K562 (cell line): ENCODE measurements around the gene DAPK1. TPM values are rescaled to one million over a fixed set of nuclear protein-coding genes. Genes with fewer than 3 reads are reported as not detected.

Experiments
- AFF4 ChIP-seq: sonication (generic); formaldehyde crosslinking; IDR thresholded peaks from 2 replicates; pipeline ENCODE4 v1.8.0; 2023; ENCODE audit warnings: mild to moderate bottlenecking, missing genetic modification reagents
- BMI1 ChIP-seq: fragments of 150-350 bp; IDR thresholded peaks from 2 replicates; pipeline ENCODE4 v1.6.1; 2014; ENCODE audit warnings: low read length
- COPS2 ChIP-seq: fragments of 450-650 bp; conservative IDR thresholded peaks from 2 replicates; pipeline ENCODE4 v1.6.1; 2016; ENCODE audit warnings: mild to moderate bottlenecking, moderate library complexity
- EZH2 ChIP-seq: IDR thresholded peaks from 2 replicates; pipeline ENCODE4 v1.6.1; 2012; ENCODE audit warnings: low read depth, mild to moderate bottlenecking, inconsistent platforms, low read length, borderline replicate concordance
- FOXA1 ChIP-seq: fragments of 450-650 bp; IDR thresholded peaks from 2 replicates; pipeline ENCODE4 v1.6.1; 2016; ENCODE audit warnings: mild to moderate bottlenecking, borderline replicate concordance
- HNRNPK ChIP-seq: fragments of 200-400 bp; formaldehyde crosslinking; IDR thresholded peaks from one replicate; pipeline ENCODE4 v1.6.1; 2018; ENCODE audit warnings: mild to moderate bottlenecking, low read depth, low read length; ENCODE audit not compliant: poor library complexity, severe bottlenecking
- NBN ChIP-seq: fragments of 450-650 bp; IDR thresholded peaks from 2 replicates; pipeline ENCODE4 v1.6.1; 2016; ENCODE audit warnings: low read depth, mild to moderate bottlenecking
- REST ChIP-seq, 2 experiments: fragments of 450-650 bp; formaldehyde crosslinking in 1 of 2; IDR thresholded peaks; 2 replicates each; pipeline versions ENCODE4 v1.4.0 to v1.6.1; 2014 to 2020; ENCODE audit warnings: mild to moderate bottlenecking in 2 of 2, borderline replicate concordance in 1 of 2, low read depth in 1 of 2
- SMC3 ChIP-seq: conservative IDR thresholded peaks from 2 replicates; pipeline ENCODE4 v1.6.1; 2011; ENCODE audit warnings: low read depth, low read length, improper control_type of control experiment; ENCODE audit not compliant: insufficient read depth
- TAF7 ChIP-seq: fragments of 450-650 bp; IDR thresholded peaks from 2 replicates; pipeline ENCODE4 v1.6.1; 2016; ENCODE audit warnings: missing genetic modification characterization, missing compliant biosample characterization
- TOE1 ChIP-seq, 2 experiments: fragments of 450-650 bp in 1 of 2; sonication (generic) in 1 of 2; formaldehyde crosslinking in 1 of 2; IDR thresholded peaks; 2 replicates each; pipeline versions ENCODE4 v1.7.1 to v1.8.0; 2016 to 2022; ENCODE audit warnings: borderline replicate concordance in 2 of 2, mild to moderate bottlenecking in 2 of 2, antibody characterized with exemption in 1 of 2, inconsistent platforms in 1 of 2, low read depth in 1 of 2, missing genetic modification reagents in 1 of 2, moderate library complexity in 1 of 2
- ZBTB49 ChIP-seq: sonication (generic); formaldehyde crosslinking; IDR thresholded peaks from 2 replicates; pipeline ENCODE4 v1.8.0; 2022; ENCODE audit warnings: missing genetic modification reagents, mild to moderate bottlenecking, borderline replicate concordance
- ZFP36 ChIP-seq: fragments of 150-350 bp; IDR thresholded peaks from 2 replicates; pipeline ENCODE4 v1.6.1; 2018; ENCODE audit warnings: low read length, low read depth; ENCODE audit not compliant: partially characterized antibody
- polyA plus RNA-seq, 8 experiments: library from polyadenylated mRNA; depleted of rRNA in 4 of 8; stranded (reverse) in 5 of 8; unstranded in 3 of 8; fragments of >200 nt; fragmentation: Nextera tagmentation in 2 of 8; fragmentation: Illumina TruSeq in 1 of 8; extraction: Ambion mirVana in 2 of 8; extraction: Trizol in 1 of 8; gene quantifications; 2 replicates each; pipeline versions ENCODE4 v1.2.1 to v1.2.3, GENCODE V29; 2011 to 2014; ENCODE audit warnings: inconsistent platforms in 1 of 8, missing spikeins in 1 of 8
- total RNA-seq, 7 experiments: library from RNA; depleted of rRNA in 6 of 7; stranded (reverse); fragments of >200 nt in 6 of 7; fragmentation: Illumina TruSeq in 2 of 7; extraction: Trizol in 2 of 7; gene quantifications; 2 replicates each; pipeline versions ENCODE4 v1.2.1 to v1.2.3, GENCODE V29; 2011 to 2021; ENCODE audit warnings: low replicate concordance in 1 of 7

DAPK1 gene
- total and polyA plus RNA-seq, 9 of the 15 experiments (the other 6 are each of a cell fraction or from before 2014, with no cell fraction given), result 1.7 to 26.4 (median 15.8) TPM

- TF ChIP-seq ZBTB49 (CRISPR knock-in tag) (no peak), SMC3 (no peak), REST (IDR thresholded peaks at IDR 0.05; ENCODE audit: borderline replicate concordance) (peak; percentile 47), REST (CRISPR knock-in tag; IDR thresholded peaks at IDR 0.05; ENCODE audit: low read depth) (no peak), TAF7 (no peak), ZFP36 (no peak), FOXA1 (no peak), HNRNPK (no peak), COPS2 (no peak), AFF4 (CRISPR knock-in tag) (no peak), TOE1 (IDR thresholded peaks at IDR 0.05; ENCODE audit: borderline replicate concordance) (peak; percentile 96), TOE1 (CRISPR knock-in tag; IDR thresholded peaks at IDR 0.05; ENCODE audit: borderline replicate concordance, low read depth) (no peak), NBN (no peak), EZH2 (no peak), BMI1 (no peak)
These were observed 83.8 kb downstream of the DAPK1 start (continued) for GRCh38 chr9:87581513-87581912.
